ENCODE results near the gene NUBP2.

Gene NUBP2

GRCh38 chr16:1800701-1801100, 17.9 kb downstream of the NUBP2 start:
- Mint-ChIP-seq H3K9me3 (peaks cover 21% of the 10 kb centered on the region), H3K27me3 (ENCODE audit: low read depth) (no peaks in the 10 kb centered on the region), H3K27ac (no peak overlapping the region), H3K4me1 (no peaks in the 10 kb centered on the region), H3K4me3 (no peak overlapping the region), H3K36me3 (ENCODE audit: low read depth) (peaks cover 32% of the 10 kb centered on the region)
- no peak for TF ChIP-seq CTCF (IDR thresholded peaks at IDR 0.05; ENCODE audit: unreplicated experiment in 3 of 3)

- Mint-ChIP-seq H3K36me3 (ENCODE audit: low read depth) (peaks cover 27% of the 10 kb centered on the region), H3K27ac (no peak overlapping the region), H3K9me3 (no peaks in the 10 kb centered on the region), H3K4me3 (no peak overlapping the region), H3K4me1 (no peaks in the 10 kb centered on the region), H3K27me3 (ENCODE audit: low read depth) (no peaks in the 10 kb centered on the region)
- no peak for TF ChIP-seq CTCF (IDR thresholded peaks at IDR 0.05; ENCODE audit: unreplicated experiment in 3 of 3)
Measured at GRCh38 chr16:1807626-1808025, 24.9 kb downstream of the NUBP2 start.

- no peak overlapping the region for H3K27ac Mint-ChIP-seq
- no peak for TF ChIP-seq CTCF (IDR thresholded peaks at IDR 0.05; ENCODE audit: unreplicated experiment in 3 of 3)
- no peaks in the 10 kb centered on the region for H3K9me3 Mint-ChIP-seq
- H3K36me3 Mint-ChIP-seq (ENCODE audit: low read depth) = peaks cover 33% of the 10 kb centered on the region
- no peaks in the 10 kb centered on the region for H3K27me3 Mint-ChIP-seq (ENCODE audit: low read depth)
- no peaks in the 10 kb centered on the region for H3K4me1 Mint-ChIP-seq
- H3K4me3 Mint-ChIP-seq = no peak overlapping the region
Measured at GRCh38 chr16:1808691-1809090, 25.9 kb downstream of the NUBP2 start.

- Mint-ChIP-seq H3K4me3 (no peak overlapping the region), H3K36me3 (ENCODE audit: low read depth) (peaks cover 36% of the 10 kb centered on the region), H3K9me3 (no peaks in the 10 kb centered on the region), H3K4me1 (no peaks in the 10 kb centered on the region), H3K27me3 (ENCODE audit: low read depth) (no peaks in the 10 kb centered on the region), H3K27ac (no peak overlapping the region)
- no peak for TF ChIP-seq CTCF (IDR thresholded peaks at IDR 0.05; ENCODE audit: unreplicated experiment in 3 of 3)
Measured at GRCh38 chr16:1809281-1809801, 26.6 kb downstream of the NUBP2 start.

DNA sequence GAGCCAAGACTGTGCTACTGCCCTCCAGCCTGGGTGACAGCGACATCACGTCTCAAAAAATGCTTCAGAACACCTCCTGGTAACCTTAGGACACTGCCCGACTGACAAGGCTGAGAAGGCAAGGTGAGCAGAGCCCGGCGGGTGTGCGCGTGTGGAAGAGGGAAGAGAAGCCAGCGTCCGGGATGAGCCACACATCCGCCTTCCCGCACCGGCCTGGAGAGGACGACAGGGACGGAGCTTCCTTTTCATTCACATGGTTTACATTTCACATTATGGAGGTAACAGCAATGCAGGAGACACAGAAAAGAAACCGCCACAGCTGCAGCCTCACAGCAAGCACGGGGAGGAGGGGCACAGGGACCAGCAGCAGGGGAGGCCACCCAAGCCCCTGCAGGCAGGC, 27.3 kb downstream of the NUBP2 start:
- Mint-ChIP-seq H3K4me3 (no peak overlapping the region), H3K4me1 (no peaks in the 10 kb centered on the region), H3K9me3 (no peaks in the 10 kb centered on the region), H3K27me3 (ENCODE audit: low read depth) (no peaks in the 10 kb centered on the region), H3K27ac (no peak overlapping the region), H3K36me3 (ENCODE audit: low read depth) (peaks cover 36% of the 10 kb centered on the region)
- TF ChIP-seq CTCF (IDR thresholded peaks at IDR 0.05; ENCODE audit: unreplicated experiment in 3 of 3) = no peak

GRCh38 chr16:1810536-1810935, 27.8 kb downstream of the NUBP2 start:
- Mint-ChIP-seq H3K27me3 (ENCODE audit: low read depth) (no peaks in the 10 kb centered on the region), H3K36me3 (ENCODE audit: low read depth) (peaks cover 36% of the 10 kb centered on the region), H3K9me3 (no peaks in the 10 kb centered on the region), H3K4me1 (no peaks in the 10 kb centered on the region), H3K27ac (no peak overlapping the region), H3K4me3 (no peak overlapping the region)
- TF ChIP-seq CTCF (IDR thresholded peaks at IDR 0.05; ENCODE audit: unreplicated experiment in 3 of 3) = no peak

Measured in nephron (organoid).